ENCODE measurements around the gene DMBT1.

Gene DMBT1

GRCh38 chr10:122560279-122560804, at the start of gene DMBT1:
TSS of gene DMBT1 (plus strand) at chr10:122560754. CDS start at chr10:122560771, 17 bp downstream.
- no peak for DNase-seq

- DNase-seq, result no peak
Measured at GRCh38 chr10:122513053-122513452, 47.5 kb upstream of the DMBT1 start.

- no peak for DNase-seq
Measured at GRCh38 chr10:122514045-122514840, 46.3 kb upstream of the DMBT1 start.

GRCh38 chr10:122515022-122515424, 45.5 kb upstream of the DMBT1 start:
- no peak for DNase-seq

- no peak for DNase-seq
Measured at GRCh38 chr10:122515588-122516231, 44.8 kb upstream of the DMBT1 start.

- DNase-seq, result no peak
Measured at GRCh38 chr10:122516734-122517133, 43.8 kb upstream of the DMBT1 start.

- DNase-seq, result no peak
Measured at GRCh38 chr10:122519144-122519543, 41.4 kb upstream of the DMBT1 start.

- no peak for DNase-seq
Measured at GRCh38 chr10:122519873-122520272, 40.7 kb upstream of the DMBT1 start.

- DNase-seq, result no peak
Measured at GRCh38 chr10:122521011-122521410, 39.5 kb upstream of the DMBT1 start.

GRCh38 chr10:122524811-122525210, 35.7 kb upstream of the DMBT1 start:
- no peak for DNase-seq

GRCh38 chr10:122525788-122526187, 34.8 kb upstream of the DMBT1 start:
- no peak for DNase-seq

GRCh38 chr10:122526892-122527291, 33.7 kb upstream of the DMBT1 start:
- no peak for DNase-seq

- no peak for DNase-seq
Measured at GRCh38 chr10:122530177-122530576, 30.4 kb upstream of the DMBT1 start.

- no peak for DNase-seq
Measured at GRCh38 chr10:122531261-122531660, 29.3 kb upstream of the DMBT1 start.

- peak; percentile 13 for DNase-seq
Measured at GRCh38 chr10:122531939-122532338, 28.6 kb upstream of the DMBT1 start.

GRCh38 chr10:122532601-122533296, 27.8 kb upstream of the DMBT1 start:
- no peak for DNase-seq

GRCh38 chr10:122537545-122537944, 23.0 kb upstream of the DMBT1 start:
- DNase-seq, result no peak

- no peak for DNase-seq
Measured at GRCh38 chr10:122541541-122542002, 19.0 kb upstream of the DMBT1 start.

GRCh38 chr10:122543676-122544445, 16.7 kb upstream of the DMBT1 start:
- DNase-seq, result no peak

GRCh38 chr10:122544493-122544892, 16.1 kb upstream of the DMBT1 start:
- no peak for DNase-seq

GRCh38 chr10:122546242-122546641, 14.3 kb upstream of the DMBT1 start:
- DNase-seq, result no peak

- no peak for DNase-seq
Measured at GRCh38 chr10:122548407-122549085, 12.0 kb upstream of the DMBT1 start.
